IPS-18c (cell line): ENCODE measurements around the gene CPTP.
"Not testable (repeated sequence)": the region's sequence is repeated elsewhere in the genome, so short reads cannot be mapped to it uniquely, and the experiment has no call there.

ENCODE experiments used
- H3K4me3 ChIP-seq: 2 replicates; pipeline ENCODE4 v1.7.0; 2013; ENCODE audit warnings: low read depth, mild to moderate bottlenecking, low read length, moderate library complexity; ENCODE audit not compliant: insufficient read depth
- H3K9me3 ChIP-seq: one replicate; pipeline ENCODE4 v1.6.1; 2013; ENCODE audit warnings: mild to moderate bottlenecking, low read length, moderate library complexity; ENCODE audit not compliant: control insufficient read depth, insufficient read depth

The CPTP gene

DNA sequence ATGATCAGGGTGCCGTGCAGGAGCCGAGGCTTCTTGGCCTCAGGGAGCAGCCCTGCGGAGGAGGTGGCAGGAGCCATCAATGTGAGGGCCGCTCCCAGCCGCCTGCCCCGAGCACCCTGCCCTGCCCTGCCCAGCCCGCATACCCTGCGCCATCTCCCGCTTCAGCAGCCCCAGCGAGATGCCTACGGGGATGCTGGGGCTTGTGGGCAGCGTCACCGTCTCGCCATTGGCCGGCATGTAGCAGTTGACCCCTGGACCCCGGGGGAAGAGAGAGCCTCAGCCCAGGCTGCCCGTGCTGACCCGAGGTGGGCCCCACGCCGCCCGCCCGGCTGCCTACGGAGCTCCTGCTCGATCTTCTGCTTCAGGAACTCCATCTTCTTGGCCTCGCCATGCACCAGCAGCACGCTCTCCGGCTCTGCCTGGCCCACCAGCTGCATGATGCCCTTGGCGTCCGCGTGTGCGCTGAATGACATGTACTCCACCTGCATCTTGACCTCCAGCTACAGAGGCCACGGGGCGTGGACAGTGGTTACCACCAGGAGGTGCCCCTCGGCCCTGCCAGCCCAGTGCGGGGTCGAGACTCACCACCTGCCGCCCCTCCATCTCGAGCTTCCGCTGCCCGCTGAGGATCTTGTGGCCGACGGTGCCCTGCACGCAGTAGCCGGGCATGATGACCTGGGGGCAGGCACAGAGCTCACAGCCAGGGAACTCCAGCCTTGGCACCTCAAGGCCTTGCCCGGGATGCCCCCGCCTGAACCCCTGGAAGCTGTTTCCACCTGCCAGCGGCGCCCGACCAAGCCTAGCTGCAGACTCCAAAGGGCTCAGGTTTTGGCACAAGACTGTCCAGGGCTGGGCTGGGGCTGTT is 11.9 kb upstream of the CPTP start:
- no peak overlapping the region for H3K4me3 ChIP-seq

DNA sequence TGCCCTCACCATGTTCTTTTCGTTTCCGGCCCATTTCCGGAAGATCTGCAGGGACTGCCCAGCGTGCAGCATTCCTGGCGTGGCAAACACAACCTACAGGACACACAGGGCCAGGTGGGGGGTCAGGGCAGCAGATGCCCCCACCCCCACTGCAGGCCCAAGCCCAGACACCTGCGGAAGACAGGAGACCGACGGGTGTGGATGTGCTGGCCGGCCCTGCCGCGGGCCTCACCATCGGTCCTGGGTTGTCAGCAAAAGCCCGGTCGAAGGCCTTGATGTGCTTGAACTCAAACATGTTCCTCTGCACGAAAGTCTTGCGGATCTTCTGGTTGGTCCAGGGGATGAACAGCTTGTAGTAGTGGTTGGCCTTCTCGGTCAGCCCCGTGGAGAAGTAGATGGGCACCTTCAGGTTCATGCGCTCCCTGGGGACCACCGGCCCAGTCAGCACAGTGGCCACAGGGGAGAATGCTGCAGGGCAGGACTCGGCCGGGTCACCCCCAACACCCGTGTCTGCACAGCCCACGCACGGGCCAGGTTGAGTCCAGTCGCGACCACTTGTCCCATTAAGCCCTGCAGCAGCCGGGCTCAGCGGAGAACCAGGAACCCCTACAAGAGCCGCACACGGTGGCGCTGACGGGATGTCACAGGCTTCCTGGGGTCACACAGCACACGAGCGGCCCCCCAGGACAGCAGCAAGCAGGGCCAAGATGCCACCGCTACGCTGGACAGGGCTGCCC is 10.9 kb upstream of the CPTP start:
- no peaks in the 10 kb centered on the region for H3K9me3 ChIP-seq
- H3K4me3 ChIP-seq, result no peak overlapping the region

More for the DNA sequence above, 11.9 kb upstream of the CPTP start:
- H3K9me3 ChIP-seq, result no peaks in the 10 kb centered on the region

GRCh38 chr1:1314237-1314586 is 10.4 kb upstream of the CPTP start:
- no peak overlapping the region for H3K4me3 ChIP-seq

DNA sequence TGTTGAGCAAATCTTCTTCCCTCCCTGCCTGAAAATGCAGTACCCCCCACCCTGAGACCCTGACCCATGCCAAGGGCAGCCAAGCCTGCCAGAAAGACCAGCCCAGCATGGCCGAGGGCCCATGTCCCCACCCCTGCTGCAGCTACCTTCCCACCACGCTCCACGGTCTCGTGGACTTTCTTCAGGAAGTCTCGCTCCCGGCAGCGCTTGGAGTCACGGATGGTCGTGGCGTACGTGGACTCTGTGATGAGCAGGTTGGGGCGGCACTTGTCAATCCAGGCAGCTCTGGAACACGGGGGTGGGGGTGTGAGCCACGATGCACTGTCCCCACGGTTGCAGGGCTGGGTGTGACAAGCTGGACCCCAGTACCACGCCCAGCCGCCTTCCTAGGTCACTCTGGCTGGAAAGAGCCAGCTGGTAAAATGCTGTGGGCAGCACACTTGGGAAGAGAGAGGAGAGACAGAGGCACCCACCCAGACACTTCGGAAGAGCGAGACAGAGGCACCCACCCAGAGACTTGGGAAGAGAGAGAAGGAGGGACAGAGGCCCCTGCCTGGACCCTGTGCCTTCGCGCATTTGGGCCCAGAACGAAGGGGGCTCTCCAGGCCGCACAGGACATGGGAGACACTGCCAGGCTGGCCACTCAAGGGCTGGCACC is 9.8 kb upstream of the CPTP start:
- Histone ChIP-seq H3K9me3 (no peaks in the 10 kb centered on the region), H3K4me3 (no peak overlapping the region; the same call in 1 of the 2 replicates)

More at GRCh38 chr1:1314237-1314586, 10.4 kb upstream of the CPTP start:
- H3K9me3 ChIP-seq, result no peaks in the 10 kb centered on the region

- Histone ChIP-seq H3K4me3 (no peak overlapping the region; the same call in 1 of the 2 replicates), H3K9me3 (no peaks in the 10 kb centered on the region)
These were observed 9.1 kb upstream of the CPTP start for GRCh38 chr1:1315435-1315954.

GRCh38 chr1:1316199-1316598 is 8.4 kb upstream of the CPTP start:
- not testable (repeated sequence) for H3K4me3 ChIP-seq, H3K9me3 ChIP-seq

- no peaks in the 10 kb centered on the region for H3K9me3 ChIP-seq
- no peak overlapping the region for H3K4me3 ChIP-seq
These were observed 7.2 kb upstream of the CPTP start for GRCh38 chr1:1317420-1317819.

GRCh38 chr1:1318131-1318652 is 6.4 kb upstream of the CPTP start:
- Histone ChIP-seq H3K9me3 (no peaks in the 10 kb centered on the region), H3K4me3 (no peak overlapping the region)

GRCh38 chr1:1318777-1319645 is 5.6 kb upstream of the CPTP start:
- no peaks in the 10 kb centered on the region for H3K9me3 ChIP-seq
- no peak overlapping the region for H3K4me3 ChIP-seq

- Histone ChIP-seq H3K9me3 (no peaks in the 10 kb centered on the region), H3K4me3 (no peak overlapping the region)
These were observed 5.0 kb upstream of the CPTP start for GRCh38 chr1:1319646-1319941.

DNA sequence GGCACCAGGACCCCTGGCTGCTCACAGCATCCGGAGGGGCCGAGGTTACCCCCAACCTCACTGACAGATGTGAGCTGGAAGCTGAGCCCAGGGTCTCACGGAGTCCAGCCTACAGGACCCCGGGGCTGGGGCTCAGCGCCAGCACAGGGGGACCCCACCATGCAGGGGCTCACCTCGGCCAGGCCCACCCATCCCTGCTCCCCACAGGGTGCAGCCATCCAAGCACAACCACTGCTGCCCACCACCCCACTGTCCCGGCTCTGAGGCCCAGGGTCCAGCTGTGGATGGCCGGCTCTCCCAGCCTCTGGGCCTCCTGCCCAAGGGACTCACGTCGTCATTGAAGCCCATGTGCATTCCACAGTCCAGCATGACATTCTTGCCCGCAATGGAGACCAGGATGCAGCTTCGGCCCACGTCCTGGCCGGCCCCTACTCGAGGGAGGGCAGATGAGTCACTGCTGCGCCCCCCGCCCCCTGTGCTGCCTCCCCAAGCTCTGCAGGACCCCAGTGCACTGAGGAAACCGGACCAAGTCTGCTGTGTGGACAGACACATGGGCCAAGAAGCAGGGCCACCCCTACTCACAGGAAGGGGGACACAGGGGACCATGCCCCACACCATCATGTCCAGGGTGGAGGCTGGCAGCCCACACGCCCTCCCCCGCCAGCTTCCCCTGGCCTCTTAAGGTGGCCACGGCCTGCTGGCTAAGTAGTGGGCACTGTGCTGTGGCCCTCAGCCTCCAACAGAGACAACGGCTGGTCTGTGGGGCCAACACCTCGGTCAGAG is 3.7 kb upstream of the CPTP start:
- H3K4me3 ChIP-seq, result no peak overlapping the region
- no peaks in the 10 kb centered on the region for H3K9me3 ChIP-seq

DNA sequence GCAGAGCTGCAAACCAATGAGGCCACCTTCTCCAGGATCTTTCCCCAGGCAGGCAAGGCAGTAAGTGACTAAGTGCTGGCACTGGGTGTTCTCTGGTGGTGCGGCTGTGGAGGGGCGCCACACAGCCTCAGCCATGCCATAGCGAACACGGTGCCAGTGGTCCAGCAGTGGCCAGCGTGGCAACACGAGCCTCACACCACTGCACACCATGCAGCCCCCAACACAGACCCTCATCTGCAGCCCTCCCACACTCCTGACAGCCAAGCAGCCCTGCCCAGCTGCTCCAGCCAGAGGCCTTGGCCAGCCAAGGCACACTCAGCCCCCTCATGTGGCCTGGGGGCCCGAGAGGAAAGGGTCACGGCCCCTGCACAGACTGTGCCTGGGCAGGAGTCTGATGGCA is 3.1 kb upstream of the CPTP start:
- no peak overlapping the region for H3K4me3 ChIP-seq
- H3K9me3 ChIP-seq, result no peaks in the 10 kb centered on the region

GRCh38 chr1:1322418-1322817 is 2.2 kb upstream of the CPTP start:
- H3K9me3 ChIP-seq, result no peaks in the 10 kb centered on the region
- no peak overlapping the region for H3K4me3 ChIP-seq

DNA sequence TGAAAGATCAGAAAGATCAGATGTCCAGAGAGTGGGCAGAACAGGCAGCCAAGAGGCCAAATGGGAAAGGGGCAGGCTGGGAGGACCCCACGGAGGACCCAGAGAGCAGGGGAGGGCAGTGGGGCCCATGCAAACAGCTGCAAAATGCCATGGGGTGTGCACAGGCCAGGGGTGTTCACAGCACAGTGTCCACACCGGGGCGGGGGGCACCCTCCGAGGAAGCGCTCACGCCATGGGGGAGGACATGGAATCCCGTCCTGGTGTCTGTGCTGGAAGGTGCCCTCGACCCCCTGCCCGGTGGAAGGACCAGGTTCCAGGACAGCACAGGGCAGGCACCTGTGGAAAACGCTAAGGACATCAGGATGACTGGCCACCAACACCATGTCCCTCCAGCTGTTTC is 1.6 kb upstream of the CPTP start:
- Histone ChIP-seq H3K9me3 (no peaks in the 10 kb centered on the region), H3K4me3 (no peak overlapping the region)

- Histone ChIP-seq H3K9me3 (no peaks in the 10 kb centered on the region), H3K4me3 (peak overlapping the region; percentile 93)
These were observed 498 bp upstream of the CPTP start for GRCh38 chr1:1324084-1324523.
